ENCODE results near the gene GCAT. TPM values are rescaled to one million over a fixed set of nuclear protein-coding genes. Genes with fewer than 3 reads are reported as not detected.

GCAT gene
- total RNA-seq, 1 donor from 2014 or later: 13.4 TPM

DNA sequence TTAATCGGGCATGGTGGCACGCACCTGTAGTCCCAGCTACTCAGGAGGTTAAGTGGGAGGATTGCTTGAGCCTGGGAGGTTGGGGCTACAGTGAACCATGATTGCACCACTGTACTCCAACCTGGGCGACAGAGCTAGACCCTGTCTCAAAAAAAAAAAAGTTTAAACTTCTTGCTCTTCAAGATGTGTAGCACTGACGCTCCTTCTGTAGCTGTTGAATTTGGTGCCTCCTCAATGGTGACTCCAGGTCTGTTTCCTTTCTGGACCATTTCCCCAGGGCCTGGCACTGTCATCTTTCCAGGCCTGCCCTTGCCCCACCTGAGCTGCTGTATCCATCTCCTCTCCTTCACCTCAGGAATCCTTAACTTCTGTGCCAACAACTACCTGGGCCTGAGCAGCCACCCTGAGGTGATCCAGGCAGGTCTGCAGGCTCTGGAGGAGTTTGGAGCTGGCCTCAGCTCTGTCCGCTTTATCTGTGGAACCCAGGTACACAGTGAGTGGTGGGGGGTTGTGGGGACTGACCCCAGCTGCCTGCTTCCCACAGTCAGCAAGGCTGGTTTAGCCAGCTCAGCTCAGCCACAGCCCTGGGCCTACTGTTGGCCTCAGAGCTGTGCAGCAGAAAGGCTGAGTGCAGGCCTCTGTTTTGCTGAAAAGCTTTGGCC lies 2.1 kb downstream of the GCAT start:
- no peak for DNase-seq (ENCODE audit: low spot score)

DNA sequence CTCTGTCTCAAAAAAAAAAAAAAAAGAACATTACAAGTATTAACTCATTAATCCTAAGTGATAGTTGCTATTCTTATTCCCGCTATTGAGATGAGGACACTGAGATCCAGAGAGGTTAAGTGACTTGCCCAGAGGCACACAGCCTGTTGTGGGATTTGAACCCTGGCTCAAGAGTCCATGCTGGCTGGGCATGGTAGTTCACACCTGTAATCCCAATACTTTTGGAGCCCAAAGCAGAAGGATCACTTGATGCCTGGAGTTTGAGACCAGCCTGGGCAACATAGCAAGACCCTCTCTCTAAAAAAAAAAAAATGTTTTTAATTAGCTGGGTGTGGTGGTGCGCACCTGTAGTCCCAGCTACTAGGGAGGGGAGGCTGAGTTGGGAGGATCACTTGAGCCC lies 4.1 kb downstream of the GCAT start:
- DNase-seq (ENCODE audit: low spot score): no peak

DNA sequence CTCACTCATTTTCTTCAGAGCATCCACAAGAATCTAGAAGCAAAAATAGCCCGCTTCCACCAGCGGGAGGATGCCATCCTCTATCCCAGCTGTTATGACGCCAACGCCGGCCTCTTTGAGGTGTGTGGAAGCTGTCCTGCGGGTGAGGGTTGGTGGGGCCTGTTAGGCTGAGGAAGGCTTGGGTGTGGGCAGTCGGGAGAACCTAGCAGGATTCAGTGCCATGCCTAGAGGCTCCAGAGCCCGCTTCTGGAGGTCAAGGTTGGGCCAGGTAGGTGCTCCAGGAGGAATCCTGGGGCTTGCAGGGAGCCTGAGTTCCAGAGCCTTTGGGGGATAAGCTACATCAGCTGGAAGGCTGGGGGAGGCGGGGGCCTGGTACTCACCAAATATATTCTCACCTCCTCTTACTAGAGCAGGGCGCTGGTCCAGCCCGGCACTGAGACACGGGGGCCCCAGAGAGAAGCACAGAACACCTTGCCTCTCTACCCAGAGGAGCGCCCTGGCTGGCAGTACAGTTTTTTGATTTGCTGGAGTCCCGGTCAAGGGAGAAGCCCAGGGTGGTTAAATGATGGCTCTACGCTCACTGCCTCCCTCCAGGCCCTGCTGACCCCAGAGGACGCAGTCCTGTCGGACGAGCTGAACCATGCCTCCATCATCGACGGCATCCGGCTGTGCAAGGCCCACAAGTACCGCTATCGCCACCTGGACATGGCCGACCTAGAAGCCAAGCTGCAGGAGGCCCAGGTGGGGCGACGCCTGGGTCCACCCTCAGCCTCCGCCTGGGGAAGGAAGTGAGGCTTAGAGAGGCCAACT lies 5.3 kb downstream of the GCAT start:
- DNase-seq (ENCODE audit: low spot score): no peak

DNA sequence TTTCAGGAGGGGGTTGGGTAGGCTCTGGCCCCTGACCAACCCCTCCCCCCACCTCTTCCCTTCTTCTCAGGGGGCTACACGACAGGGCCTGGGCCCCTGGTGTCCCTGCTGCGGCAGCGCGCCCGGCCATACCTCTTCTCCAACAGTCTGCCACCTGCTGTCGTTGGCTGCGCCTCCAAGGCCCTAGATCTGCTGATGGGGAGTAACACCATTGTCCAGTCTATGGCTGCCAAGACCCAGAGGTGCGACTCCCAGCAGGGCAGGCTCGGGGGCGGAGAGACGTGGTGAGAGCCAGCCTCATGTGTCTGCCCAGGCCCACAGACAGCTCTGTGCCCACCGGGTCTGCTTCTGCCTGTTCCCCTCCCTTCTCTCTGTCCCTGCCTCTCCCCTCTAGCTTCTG lies 7.9 kb downstream of the GCAT start:
- DNase-seq (ENCODE audit: low spot score): no peak

DNA sequence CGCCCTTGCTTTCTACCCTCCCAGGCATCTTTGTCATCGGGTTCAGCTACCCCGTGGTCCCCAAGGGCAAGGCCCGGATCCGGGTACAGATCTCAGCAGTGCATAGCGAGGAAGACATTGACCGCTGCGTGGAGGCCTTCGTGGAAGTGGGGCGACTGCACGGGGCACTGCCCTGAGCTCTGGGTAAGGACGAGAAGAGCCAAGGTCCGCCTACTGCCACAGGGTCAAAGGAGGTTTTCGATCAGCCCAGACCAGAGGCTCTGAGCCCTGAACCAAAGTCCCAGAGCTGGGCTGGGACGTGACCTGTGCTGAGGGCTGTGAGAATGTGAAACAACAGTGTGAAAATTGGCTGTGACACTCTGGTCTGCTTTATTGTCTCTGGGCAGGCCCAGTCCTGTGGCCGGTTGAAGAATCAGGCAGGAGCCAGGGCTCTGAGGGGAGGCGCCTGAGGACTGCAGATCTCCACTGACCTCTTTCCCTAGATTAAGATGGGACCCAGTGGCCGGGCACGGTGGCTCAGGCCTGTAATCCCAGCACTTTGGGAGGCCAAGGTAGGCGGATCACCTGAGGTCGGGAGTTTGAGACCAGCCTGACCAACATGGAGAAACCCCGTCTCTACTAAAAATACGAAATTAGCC lies 8.9 kb downstream of the GCAT start:
- DNase-seq (ENCODE audit: low spot score): no peak

- DNase-seq (ENCODE audit: low spot score): peak; percentile 86
Observed at GRCh38 chr22:37817705-37818408, 10.1 kb downstream of the GCAT start.

DNA sequence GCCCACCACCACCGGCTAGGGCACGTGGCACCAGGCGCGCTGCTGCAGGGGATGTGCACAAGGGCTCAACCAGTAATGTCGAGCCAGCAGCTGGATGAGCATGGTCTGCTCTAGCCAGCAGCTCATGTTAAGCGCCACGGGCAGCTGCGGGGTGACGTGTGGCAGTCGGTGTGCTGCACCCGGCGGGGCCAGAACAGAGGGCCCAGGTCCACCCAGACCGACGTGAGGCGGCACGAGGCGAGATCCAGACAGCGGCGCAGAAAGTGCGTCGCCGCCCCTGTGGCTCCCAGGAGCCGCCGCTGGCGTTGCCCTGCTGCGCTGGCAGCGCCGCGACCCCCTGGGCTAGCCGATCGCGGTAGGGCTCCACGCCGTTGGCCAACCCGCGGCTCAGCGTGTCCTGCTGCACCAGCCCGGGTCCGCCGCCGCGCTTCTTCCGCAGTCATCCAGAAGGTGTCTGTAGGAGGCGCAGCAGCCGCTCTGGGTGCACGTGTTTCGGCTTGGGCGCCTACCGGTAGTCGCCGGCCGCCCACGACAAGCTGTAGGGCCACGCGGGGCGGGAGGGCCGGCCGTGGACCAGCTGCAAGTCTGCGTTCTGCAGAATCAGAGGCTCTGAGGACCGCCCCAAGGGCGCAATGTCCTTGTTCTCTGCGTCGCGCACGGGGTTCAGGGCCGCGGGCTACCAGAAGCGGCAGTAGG lies 10.8 kb downstream of the GCAT start:
- no peak for DNase-seq (ENCODE audit: low spot score)

GRCh38 chr22:37819105-37819433 lies 11.3 kb downstream of the GCAT start:
- no peak for DNase-seq (ENCODE audit: low spot score)

DNA sequence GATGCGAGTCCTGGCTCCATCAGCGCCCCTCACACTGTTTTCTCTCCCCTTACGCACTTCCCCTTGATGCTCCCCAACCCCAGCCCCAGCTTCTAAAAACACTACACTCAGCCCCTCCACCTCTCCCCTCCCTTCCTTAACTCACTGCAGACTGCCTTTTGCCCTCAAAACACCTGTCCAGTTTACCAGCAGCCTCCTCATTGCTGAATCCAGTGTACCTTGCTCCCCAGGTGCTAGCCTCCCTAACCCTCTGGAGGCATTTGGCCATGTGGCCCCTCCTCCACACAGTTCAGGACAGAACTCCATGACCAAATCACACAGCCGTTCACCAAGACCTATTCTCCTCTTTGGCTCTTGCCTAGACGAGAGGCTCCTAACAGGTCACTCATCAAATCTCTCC lies 12.6 kb downstream of the GCAT start:
- DNase-seq (ENCODE audit: low spot score): no peak

DNA sequence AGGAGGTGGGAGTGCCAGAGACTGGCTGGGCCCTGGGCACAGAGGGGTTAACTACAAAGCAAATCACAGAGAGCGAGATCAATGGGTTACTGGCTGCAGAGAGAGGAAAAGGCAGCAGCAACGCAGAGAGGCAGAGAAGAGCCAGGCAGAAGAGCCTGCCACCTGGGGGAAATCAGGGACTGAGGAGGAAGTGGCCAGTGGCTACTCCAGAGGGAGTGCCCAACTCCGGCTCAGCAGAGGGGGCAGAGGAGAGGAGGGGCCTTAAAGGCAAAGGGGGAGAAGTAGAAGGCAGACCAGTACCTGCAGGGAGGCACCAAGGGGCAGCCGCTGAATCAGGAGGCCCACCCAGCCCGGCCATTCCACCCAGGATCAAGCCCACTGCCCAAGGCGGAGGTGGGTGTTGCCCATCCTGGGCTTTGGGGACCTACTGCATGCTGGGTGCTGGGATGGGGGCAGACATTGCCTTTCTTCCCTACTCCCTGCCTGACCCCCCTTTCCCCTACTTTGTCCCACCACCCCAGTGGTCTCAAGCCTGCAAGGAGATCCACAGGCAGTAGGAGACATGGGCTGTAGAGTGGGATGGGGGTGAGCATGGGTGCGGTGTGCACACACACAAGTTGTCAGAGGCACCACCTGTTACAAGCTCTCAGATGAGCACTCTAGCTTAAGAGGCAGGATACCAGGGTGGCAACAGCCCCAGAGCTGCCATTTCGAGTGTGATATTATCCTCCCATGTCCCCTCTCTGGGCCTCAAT lies 14.5 kb downstream of the GCAT start:
- no peak for DNase-seq (ENCODE audit: low spot score)

GRCh38 chr22:37823134-37823985 lies 15.6 kb downstream of the GCAT start, which contains the start of gene GALR3:
Gene GALR3 (plus strand): TSS chr22:37823382. CDS start chr22:37823407, 25 bp downstream.
- DNase-seq (ENCODE audit: low spot score): no peak

- DNase-seq (ENCODE audit: low spot score): no peak
Observed at GRCh38 chr22:37824674-37825641, 17.2 kb downstream of the GCAT start.

- no peak for DNase-seq (ENCODE audit: low spot score)
Observed at GRCh38 chr22:37827056-37827455, 19.3 kb downstream of the GCAT start.

GRCh38 chr22:37830093-37830842 lies 22.5 kb downstream of the GCAT start:
- DNase-seq (ENCODE audit: low spot score): no peak

DNA sequence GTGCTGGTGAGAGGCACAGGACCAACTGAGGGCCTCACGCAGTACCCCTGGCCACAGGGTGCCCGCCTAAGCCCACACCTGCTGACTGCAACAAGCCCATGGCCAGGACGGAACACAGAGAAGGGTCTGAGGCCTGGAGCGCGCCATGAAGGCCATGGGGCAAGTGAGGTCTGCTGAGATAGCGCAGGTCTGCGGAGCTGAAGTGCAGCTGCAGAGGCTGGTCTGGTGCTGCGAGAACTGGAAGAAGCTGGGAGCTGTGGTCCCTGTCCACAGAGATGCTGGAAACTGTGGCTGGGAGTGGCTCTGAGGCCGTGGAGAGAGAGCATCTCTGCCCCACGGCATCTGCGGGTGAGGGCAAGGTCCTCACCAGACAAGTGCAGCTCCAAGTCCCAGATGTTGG lies 23.7 kb downstream of the GCAT start:
- no peak for DNase-seq (ENCODE audit: low spot score)

GRCh38 chr22:37832022-37832857 lies 24.5 kb downstream of the GCAT start:
- DNase-seq (ENCODE audit: low spot score): no peak
